ENCODE measurements around the gene ZBTB16.

ZBTB16 gene

DNA sequence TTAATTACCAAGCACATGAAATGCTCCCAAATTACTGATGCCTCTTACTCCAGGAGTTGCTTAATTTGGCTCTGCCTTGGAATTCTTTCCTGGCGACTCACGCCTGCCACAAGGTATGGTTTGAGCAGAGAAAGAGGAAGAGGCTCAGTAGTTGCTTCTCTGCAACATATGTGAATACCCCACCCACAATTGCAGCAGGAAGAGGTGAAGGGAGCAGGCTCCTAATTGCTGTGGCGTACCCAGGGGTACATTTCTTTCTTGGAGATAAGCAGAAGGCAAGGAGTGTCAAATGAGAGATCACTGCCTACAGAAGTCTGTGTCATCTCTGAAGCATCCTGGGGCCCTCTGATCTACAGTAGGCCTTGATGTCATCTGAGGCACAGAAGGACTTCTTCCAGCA is 226.1 kb downstream of the ZBTB16 start:
- no peak overlapping the region for H3K4me3 Mint-ChIP-seq
- peaks cover 29% of the 10 kb centered on the region for H3K4me1 Mint-ChIP-seq
- no peak overlapping the region for H3K27ac Mint-ChIP-seq
- TF ChIP-seq CTCF (IDR thresholded peaks at IDR 0.05), result no peak
- H3K36me3 Mint-ChIP-seq (ENCODE audit: low read depth), result no peaks in the 10 kb centered on the region
- no peaks in the 10 kb centered on the region for H3K27me3 Mint-ChIP-seq (ENCODE audit: low read depth, poor library complexity)
- H3K9me3 Mint-ChIP-seq, result peaks cover 5% of the 10 kb centered on the region
- DNase-seq, result no peak

GRCh38 chr11:114286229-114286628 is 226.7 kb downstream of the ZBTB16 start:
- H3K27me3 Mint-ChIP-seq (ENCODE audit: low read depth, poor library complexity), result no peaks in the 10 kb centered on the region
- no peak for TF ChIP-seq CTCF (IDR thresholded peaks at IDR 0.05)
- H3K4me1 Mint-ChIP-seq, result peaks cover 23% of the 10 kb centered on the region
- no peak for DNase-seq
- H3K9me3 Mint-ChIP-seq, result peaks cover 11% of the 10 kb centered on the region
- no peak overlapping the region for H3K4me3 Mint-ChIP-seq
- H3K27ac Mint-ChIP-seq, result no peak overlapping the region
- H3K36me3 Mint-ChIP-seq (ENCODE audit: low read depth), result no peaks in the 10 kb centered on the region

GRCh38 chr11:114287154-114287553 is 227.6 kb downstream of the ZBTB16 start:
- H3K9me3 Mint-ChIP-seq, result peaks cover 13% of the 10 kb centered on the region
- no peak for DNase-seq
- H3K4me1 Mint-ChIP-seq, result peaks cover 15% of the 10 kb centered on the region
- no peak overlapping the region for H3K27ac Mint-ChIP-seq
- H3K4me3 Mint-ChIP-seq, result no peak overlapping the region
- H3K36me3 Mint-ChIP-seq (ENCODE audit: low read depth), result no peaks in the 10 kb centered on the region
- TF ChIP-seq CTCF (IDR thresholded peaks at IDR 0.05), result no peak
- no peaks in the 10 kb centered on the region for H3K27me3 Mint-ChIP-seq (ENCODE audit: low read depth, poor library complexity)

GRCh38 chr11:114288136-114288535 is 228.6 kb downstream of the ZBTB16 start:
- TF ChIP-seq CTCF (IDR thresholded peaks at IDR 0.05), result no peak
- Mint-ChIP-seq H3K9me3 (peaks cover 13% of the 10 kb centered on the region), H3K27me3 (ENCODE audit: low read depth, poor library complexity) (no peaks in the 10 kb centered on the region), H3K4me3 (no peak overlapping the region), H3K4me1 (peaks cover 15% of the 10 kb centered on the region), H3K27ac (no peak overlapping the region), H3K36me3 (ENCODE audit: low read depth) (no peaks in the 10 kb centered on the region)
- DNase-seq, result no peak

GRCh38 chr11:114289779-114290178 is 230.3 kb downstream of the ZBTB16 start:
- Mint-ChIP-seq H3K36me3 (ENCODE audit: low read depth) (no peaks in the 10 kb centered on the region), H3K27ac (no peak overlapping the region), H3K27me3 (ENCODE audit: low read depth, poor library complexity) (no peaks in the 10 kb centered on the region), H3K4me1 (peaks cover 12% of the 10 kb centered on the region), H3K9me3 (peaks cover 18% of the 10 kb centered on the region), H3K4me3 (no peak overlapping the region)
- DNase-seq, result no peak
- no peak for TF ChIP-seq CTCF (IDR thresholded peaks at IDR 0.05)

GRCh38 chr11:114290503-114291235 is 231.2 kb downstream of the ZBTB16 start:
- no peak overlapping the region for H3K4me3 Mint-ChIP-seq
- TF ChIP-seq CTCF (IDR thresholded peaks at IDR 0.05), result no peak
- peaks cover 12% of the 10 kb centered on the region for H3K4me1 Mint-ChIP-seq
- DNase-seq, result no peak
- H3K9me3 Mint-ChIP-seq, result peaks cover 18% of the 10 kb centered on the region
- H3K27ac Mint-ChIP-seq, result no peak overlapping the region
- no peaks in the 10 kb centered on the region for H3K36me3 Mint-ChIP-seq (ENCODE audit: low read depth)
- H3K27me3 Mint-ChIP-seq (ENCODE audit: low read depth, poor library complexity), result no peaks in the 10 kb centered on the region
